Epidermal melanocyte (primary cell): ENCODE data around the gene HCFC1R1.

Experiments
- DNase-seq: peaks from one replicate; pipeline ENCODE4 v3.0.0; 2011; ENCODE audit warnings: low spot score; ENCODE audit not compliant: insufficient read length

HCFC1R1 gene

DNA sequence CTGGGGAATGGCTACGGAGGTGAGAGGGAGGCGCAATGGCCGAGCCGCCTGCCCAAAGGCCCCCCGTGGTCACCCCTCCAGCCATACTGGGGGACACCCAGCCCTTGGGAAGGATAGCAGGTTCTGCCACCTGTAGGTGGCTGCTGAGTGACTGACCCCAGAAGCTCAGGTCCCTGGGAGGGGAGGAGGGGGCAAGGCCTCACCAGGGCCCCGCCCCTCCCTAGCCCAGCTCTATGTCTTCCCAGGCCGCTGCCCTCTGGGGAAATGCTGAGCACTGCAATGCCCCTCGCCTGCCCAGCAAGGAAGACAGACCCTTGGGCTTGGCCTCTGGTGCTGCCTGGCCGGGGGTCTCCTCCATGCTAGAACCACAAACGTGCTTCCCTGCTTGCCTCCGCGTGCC lies 22.4 kb downstream of the HCFC1R1 start:
- no peak for DNase-seq

DNA sequence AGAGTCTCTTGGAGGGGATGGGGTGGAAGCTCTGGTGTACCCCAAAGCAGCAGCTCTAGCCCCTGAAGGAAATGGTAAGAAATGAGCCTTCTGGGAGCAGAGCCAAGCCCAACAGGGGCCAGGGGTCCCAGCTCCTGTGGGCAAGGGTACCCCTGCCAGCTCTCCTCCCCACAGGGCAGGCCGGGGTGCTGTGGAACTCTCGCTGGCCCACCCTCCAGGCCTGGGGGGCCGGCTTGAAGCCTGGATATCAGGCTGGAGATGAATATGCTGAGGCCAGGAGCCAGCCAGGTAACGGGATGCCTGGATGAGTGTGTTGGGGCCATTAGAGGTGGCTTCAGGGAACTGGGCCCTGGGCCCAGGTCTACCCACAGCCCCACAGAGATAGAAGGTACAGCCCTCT lies 23.2 kb downstream of the HCFC1R1 start:
- no peak for DNase-seq

DNA sequence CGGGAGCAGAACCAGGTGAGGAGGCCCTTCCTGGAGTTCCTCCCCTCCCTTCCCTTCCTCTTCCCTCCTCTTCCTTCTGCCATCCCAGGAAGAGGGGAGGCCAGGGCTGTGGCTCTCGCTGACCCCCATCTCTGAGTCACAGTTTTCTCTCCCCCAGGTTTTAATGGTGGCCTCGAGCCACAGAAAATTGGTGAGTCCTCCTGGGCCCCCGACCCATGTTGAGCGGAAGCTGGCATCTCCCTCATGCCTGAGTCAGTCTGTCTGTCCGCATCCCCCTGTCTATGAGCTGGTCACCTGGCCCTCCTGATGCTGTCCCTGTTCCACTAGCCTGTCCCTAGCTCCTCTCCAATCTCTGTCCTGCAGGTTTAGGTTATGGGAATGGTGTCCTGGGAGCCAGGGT lies 23.8 kb downstream of the HCFC1R1 start:
- no peak for DNase-seq

DNA sequence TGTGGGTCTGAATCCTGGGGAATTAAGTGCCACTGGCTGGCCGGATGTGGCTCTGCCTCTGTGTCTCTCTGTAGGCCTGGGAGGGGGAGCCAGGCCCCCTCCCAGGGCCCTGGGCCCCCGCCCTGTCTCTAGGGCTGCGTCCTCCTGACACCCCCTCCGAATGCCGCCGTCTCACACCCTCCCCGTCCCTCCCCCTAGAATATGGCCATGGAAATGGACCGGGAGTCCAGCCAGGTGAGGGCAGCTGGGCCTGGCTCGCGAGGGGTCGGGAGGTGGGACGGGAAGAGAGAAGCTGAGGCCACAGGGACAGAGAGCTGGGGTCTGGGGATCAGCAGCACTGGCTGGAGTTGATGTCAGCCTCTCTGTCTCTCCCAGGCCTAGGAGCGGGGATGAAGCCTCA lies 27.4 kb downstream of the HCFC1R1 start:
- DNase-seq = no peak

DNA sequence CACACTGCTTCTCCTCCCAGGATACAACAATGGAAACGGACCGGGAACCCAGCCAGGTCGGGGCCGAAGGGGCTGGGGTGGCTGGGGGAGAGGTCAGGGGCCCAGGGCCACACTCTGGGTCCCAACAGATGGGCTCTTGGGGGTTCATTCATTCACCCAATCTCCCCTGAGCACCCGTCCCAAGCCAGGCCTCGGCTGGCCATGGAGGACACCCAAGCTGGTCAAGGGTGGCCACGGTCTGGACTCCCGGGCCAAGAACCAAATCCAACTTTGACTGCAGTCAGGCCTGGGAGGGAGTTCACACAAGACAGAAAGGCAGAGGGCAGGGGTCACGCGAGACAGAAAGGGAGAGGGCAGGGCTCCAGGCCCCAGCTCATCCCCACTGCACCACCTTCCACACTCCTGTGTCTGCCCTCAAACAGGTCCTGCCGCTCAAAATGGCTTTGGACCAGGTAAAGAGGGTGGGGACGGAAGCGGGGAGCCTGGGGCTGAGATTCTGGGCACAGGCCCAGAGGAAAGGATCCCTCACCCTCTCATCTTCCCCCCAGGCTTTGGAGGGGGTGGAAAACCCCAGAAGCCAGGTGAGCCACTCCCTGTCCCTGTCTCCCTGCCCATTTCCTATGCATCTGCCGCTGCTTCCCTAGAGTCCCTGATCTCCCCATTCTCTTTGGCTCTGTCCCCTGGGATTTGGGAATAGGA lies 31.2 kb downstream of the HCFC1R1 start:
- no peak for DNase-seq

DNA sequence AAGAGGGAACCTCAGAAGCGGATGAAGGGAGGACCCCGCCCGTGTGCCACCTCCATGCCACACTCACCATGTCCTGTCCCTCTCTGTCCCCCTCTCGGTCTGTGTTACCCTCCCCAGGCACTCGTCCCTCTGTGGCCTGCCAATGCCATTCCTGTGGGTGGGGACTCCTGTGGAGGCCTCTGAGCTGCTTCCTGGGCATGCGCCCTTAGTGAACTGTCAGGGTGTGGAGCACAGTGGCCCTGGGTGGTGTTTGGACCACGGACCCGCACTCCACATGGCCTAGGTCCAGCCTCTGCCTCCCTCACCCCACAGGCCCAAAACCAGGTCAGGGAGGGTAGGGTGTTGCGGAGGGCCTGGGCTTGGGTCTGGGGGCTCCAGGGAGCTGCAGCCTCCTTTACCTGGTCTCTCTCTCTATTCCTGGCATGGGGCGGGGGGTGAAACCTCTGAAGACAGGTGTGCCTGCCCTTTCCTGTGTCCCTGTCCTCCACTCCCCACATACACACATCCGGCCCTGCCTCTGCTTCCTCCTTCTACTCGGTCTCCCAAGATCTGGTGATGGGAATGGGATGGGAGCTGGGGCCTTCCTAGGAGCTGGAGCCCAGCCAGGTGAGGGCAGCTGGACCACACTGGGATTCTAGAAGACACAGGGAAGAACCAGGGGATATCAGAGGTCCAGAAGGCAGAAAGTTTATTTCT lies 32.0 kb downstream of the HCFC1R1 start:
- DNase-seq = no peak

DNA sequence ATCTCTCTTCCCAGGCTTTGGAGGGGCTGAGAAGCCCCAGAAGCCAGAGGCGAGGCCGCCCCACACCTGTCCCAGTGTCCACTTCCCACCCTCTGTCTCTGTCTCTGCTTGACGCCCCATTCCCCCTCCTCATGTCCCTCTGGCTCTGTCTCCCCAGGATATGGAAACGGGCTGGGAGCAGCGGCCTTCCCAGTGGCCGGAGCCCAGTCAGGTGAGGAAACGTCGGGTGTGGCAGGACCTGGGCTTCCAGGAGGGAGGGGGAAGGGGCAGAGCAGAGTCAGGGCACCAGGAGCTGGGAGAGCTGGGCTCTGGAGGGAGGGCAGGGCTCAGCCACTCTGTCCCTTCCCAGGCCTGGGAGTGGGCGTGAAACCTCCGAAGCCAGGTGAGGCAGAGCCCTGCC lies 32.9 kb downstream of the HCFC1R1 start:
- no peak for DNase-seq

DNA sequence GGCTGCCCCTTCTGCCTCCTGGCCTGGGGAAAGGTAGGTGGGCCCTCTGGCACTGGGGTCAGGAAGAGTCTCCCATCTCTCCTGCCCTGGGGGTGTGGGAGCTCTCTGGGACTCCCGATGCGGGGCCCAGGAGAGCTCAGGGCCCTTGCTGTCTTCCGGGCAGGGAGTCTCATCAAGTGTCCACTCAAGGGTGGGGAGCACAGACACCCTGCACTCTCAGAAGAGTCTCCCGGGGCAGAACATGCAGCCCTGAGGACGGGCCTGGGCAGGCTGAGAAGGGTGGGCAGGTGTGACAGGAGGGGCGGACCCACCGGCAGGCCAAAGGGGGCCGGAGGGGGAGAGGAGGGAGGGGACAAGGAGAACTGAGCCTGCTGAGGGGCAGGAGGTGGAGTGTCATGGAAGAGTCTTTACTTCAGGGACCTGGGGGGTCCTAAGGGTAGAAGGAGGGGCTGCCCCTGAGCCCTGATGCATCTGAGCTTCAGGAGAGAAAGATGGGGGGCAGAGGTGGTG lies 35.1 kb downstream of the HCFC1R1 start:
- no peak for DNase-seq

DNA sequence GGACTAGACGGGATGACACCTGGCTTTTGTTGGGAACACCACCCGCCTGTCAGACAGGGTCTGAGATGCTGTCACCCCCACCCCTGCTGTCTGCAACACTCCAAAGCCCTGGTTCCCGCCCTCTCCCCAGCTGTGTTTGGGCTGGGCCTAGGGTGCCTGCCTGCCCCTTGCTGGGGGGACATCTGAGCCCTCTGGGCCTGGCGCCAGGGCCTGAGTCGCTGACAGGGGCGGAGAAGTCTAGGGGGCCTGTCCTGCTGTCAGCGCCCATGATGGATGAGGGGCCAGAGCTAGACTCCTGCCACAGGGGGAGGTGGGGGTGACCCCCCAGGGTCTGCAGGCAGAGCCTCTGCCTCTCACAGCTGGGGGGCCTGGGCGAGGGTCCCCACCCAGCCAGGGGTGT lies 35.9 kb downstream of the HCFC1R1 start:
- no peak for DNase-seq

DNA sequence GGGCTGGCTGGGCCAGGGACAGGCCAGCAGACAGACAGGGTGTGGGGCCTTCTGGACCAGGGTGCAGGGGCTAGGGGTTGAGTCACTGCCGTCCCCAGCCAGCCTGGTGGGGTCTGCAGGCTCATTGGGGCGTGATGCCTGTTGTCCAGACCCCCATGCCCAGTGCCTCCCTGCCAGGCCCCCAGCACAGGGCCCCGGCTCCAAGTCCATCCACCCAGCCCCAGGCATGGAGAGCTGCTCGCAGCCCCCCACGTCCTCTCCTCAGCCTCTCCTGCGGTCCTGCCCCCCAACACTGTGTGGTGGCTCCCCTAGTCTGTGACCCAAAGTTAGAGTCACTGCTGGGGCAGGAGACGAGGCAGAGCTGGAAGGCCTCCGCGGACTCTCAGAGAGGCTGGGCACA lies 36.5 kb downstream of the HCFC1R1 start:
- no peak for DNase-seq

DNA sequence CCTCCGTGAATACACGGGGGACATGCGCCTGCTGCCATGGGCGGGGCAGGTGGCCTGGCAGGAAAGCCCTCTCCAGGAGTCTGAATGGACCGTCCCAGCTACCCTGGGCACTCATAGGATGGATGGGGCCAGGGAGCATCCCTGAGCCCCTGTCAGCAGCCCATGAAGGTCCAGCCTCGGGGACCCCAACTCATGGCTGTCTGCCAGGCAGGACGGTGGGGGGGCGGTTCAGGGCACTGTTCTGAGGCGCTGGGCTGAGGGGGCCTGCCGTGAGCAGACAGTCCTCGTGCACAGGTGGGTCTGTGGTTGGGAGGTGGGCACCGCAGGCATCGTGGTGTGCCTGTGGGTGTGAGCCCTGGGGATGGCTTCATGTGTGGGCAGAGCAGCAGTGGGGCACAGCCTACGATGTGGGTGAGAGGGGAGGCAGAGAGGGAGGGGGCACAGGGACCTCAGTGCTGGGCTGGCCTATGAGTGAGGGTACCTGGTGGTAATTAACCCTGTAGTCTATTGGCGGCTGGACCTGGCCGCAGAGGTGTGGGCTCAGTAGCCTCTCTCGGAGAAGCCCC lies 37.0 kb downstream of the HCFC1R1 start:
- DNase-seq = no peak

DNA sequence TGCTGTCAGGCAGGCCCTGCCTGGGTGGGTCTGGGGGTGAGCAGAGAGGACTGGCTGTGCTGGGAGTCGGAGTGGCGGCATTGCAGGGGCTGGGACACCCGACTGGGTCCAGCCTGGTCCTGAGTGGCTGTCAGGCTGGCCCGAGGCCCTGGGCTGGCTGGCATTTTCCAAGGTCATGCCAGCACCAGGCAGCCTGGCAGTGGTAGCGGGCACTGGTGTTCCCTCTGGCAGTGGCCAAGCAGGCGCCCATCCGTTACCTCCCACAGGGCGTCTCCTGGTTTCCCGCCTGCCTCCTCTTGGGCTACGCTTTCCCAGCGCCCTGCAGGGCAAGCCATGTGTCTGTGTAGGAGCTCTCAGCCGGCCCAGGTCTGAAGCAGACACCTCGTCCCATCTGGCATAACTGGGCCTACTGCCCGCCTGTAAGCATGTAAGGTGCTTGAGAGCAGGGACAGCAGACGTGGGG lies 37.8 kb downstream of the HCFC1R1 start:
- no peak for DNase-seq

DNA sequence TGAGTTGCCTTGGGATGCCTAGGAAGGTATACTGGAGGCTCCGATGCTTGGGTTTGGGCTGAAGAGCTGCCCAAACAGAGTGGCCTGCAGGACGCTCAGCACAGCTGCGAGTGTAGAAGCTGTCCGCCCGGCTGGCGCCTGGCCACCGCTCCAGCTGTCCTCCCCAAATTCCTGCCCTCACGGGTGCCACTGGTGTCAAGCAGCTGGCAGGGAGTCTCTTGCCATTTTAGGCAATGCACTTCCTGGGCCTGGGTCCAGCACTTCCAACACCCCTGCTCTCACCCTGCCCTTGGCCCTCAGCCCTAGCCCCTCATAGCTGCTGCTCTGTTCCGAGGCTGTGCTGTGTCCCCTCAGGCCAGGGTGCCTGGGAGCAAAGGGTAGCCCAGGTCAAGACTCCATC lies 38.3 kb downstream of the HCFC1R1 start:
- DNase-seq = no peak

DNA sequence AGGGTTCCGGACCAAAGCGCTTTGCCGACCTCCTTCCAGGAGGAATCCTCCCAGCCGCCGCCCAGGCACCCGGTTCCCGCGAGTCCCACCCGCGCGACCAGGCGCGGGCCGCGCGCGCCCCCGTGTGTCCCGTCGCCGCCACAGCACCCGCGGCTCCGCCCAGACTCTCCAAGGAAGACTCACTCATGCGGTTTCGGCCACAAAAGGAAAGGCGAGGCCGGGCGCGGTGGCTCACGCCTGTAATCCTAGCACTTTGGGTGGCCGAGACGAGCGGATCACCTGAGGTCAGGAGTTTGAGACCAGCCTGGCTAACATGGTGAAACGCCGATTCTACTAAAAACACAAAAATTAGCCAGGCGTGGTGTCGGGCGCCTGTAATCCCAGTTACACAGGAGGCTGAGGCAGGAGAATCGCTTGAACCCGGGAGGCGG lies 40.0 kb downstream of the HCFC1R1 start:
- DNase-seq = peak; percentile 98

DNA sequence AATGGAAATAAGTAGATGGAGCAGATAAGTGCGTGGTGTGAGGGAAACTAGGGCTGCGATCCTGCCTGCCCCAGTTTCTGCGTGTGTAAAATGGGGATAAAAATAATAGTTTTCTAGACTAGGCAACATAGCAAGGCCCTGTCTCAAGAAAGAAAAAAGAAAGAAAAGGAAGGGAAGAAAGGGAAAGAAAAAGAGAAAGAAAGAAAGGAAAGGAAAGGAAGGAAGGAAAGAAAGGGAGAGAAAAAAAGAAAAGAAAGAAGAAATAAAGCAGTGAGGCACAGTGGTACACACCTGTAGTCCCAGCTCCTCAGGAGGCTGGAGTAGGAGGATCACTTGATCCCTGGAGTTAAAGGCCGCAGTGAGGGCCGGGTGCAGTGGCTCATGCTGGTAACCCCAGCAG lies 41.3 kb downstream of the HCFC1R1 start:
- no peak for DNase-seq

DNA sequence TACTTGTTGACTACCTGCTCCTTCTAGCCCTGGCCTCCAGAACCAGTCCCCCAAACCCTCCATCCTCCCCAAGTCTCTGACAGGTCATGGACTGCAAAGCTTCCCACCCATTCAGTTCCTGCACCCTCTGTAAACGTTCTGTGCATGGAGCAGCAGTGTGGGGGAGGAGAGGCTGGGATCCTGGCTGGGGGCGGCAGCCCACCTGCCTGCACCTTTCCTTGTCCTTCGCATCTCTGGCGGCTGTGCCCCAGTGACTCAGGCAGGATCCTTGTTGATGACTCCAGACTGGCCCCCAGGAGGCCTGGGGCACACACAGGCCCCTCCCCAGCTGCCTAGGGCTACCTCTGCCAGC lies 41.9 kb downstream of the HCFC1R1 start:
- DNase-seq = no peak

DNA sequence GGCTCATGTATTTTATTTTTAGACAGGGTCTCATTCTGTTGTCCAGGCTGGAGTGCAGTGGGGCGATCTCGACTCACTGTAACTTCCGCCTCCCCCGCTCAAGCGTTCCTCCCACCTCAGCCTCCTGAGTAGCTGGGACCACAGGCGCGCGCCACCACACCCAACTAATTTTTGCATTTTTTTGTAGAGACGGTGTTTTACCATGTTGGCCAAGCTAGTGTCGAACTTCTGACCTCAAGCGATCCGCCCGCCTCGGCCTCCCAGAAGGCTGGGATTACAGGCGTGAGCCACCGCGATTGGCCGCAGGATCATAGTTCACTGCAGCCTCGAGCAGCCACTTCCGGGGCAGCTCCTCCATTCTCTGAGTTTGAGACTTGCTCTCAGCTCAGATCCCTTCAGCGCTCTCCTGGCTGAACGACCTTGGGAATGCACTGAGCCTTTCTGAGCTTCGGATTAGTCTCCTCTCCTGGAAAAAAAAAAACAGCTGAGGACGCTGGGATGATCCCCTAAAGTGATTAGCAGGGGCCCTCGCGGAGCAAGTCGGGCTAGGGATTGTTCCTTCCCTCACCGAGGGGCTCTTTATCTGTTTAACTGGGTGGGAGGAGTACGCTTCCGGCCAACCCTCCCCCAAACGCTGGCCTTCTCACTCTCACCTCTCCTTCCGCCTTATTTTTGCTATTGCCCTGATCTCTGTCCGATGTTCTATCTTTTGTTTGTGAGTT lies 42.4 kb downstream of the HCFC1R1 start:
- no peak for DNase-seq

DNA sequence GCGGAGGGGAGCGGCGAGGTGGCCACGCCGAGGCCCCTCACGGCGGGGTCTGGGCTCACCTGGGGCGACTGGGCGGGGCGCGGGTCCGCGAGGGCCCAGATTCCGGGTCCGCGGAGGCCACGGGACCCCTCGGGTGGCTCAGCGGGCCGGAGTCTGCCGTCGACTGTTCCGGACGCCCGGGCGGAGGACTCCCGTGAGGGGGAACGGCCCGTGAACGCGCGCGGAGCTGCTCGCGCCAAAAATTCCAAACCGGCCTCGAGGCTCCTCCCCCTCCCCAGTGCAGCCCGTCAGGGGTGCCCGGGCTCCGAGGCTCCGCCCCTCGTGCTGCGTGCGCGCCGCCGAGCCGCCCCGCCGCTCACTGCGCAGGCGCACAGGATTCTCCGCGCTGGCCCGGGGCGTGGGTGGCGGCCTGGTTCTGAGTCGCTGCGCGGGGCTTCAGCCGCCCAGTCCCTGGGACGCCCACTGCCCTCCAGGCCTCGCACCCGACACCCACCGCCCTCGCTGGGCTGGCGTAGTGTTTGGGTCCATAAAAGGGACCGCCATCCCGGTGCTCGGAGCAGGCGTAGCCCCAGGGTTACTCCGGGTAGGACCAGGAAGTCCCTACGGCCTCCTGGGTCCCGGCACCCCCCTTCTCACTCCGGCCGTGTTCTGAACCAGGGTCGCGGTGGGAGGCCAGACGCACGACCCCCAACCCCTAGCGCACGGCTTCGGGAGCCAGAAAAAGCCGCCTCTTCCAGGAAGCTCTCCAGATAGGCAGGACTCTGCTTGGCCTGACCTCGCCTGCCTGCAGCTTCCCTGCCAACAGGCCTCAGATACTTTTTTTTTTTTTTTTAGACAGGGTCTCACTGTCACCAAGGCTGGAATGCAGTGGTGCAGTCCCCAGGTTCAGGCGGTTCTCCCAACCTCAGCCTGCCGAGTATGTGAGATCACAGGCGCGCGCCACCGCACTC lies 43.2 kb downstream of the HCFC1R1 start, which contains the start of gene PKMYT1:
PKMYT1 (minus strand) TSS at position 220 of the 950 bp plus-strand sequence. CDS start 789 bp downstream, outside the sequence.
- peak; percentile 100 for DNase-seq

DNA sequence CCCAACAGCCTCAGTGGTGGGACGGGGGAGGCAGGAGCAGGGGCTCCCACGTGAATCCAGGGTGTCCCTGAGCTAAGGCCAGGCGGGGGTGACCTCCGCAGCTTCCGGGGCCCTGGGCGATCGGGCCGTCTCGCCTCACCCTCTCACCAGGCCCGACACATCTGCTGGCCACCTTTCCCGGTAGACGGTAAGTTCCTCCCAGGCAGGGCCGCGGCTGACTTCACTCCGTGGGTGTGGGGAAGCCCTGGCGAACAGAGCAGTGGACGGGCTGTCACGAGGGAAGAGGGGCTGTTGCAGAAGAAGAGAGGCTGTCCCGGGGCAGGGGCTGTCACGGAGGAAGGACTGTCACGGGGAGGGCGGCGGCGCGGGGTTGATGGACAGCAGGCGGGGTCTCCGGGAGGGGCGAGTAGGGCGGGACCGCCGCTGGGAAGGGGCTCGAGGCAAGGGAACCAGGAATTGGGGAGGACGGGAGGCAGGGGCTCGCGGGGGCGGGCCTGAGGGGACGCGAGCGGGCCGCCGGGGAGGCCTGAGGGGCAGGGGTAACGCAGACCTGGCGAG lies 44.0 kb downstream of the HCFC1R1 start:
- no peak for DNase-seq

DNA sequence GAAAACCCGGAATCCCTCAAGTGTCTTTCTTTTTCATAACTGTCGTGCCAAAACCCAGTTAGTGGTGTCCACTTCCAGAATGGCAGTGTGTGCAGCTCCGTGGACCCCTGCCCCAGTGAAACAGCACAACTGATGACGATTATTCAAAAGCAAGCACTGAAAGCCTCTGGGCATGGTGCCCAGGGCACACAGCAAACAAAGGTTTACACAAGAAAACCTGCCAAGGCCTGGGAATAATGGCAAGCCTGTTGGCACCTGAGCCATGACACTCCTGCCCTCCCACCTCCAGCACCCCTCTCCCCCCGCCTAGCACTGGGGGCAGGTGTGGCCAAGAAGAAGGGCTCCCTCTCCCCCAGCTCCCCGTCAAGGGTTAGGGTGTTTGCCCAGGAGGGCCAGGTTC lies 46.3 kb downstream of the HCFC1R1 start:
- no peak for DNase-seq
